HG03342 (cell line): ENCODE measurements around the gene CCL15.
"Not testable (repeated sequence)": the region's sequence is repeated elsewhere in the genome, so short reads cannot be mapped to it uniquely, and the experiment has no call there.

Source experiments
- ATAC-seq: cut with Tn5 transposase; IDR thresholded peaks from one replicate; pipeline ENCODE4 v1.9.1; 2021; ENCODE audit warnings: mild to moderate bottlenecking, moderate library complexity; ENCODE audit not compliant: unreplicated experiment

Gene CCL15

GRCh38 chr17:36001110-36001771, at the start of gene CCL15:
Gene CCL15 (minus strand): TSS chr17:36001553. CDS start chr17:36001492, 61 bp downstream.
- no peak for ATAC-seq

DNA sequence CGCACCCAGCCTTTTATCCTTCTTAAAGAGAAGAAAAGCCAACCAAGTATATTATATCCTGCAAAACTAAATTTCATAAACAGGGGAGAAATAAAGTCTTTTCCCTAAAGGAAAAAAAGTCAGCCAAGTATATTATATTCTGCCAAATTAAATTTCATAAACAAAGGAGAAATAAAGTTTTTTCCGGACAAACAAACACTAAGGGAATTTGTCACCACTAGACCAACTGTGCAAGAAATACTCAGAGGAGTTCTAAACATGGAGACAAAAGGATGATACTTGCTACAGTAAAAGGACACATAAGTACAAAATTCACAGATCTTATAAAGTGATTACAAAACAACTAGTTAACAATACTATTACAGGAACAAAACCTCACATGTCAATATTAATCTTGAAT, 48.3 kb upstream of the CCL15 start:
- ATAC-seq: no peak

DNA sequence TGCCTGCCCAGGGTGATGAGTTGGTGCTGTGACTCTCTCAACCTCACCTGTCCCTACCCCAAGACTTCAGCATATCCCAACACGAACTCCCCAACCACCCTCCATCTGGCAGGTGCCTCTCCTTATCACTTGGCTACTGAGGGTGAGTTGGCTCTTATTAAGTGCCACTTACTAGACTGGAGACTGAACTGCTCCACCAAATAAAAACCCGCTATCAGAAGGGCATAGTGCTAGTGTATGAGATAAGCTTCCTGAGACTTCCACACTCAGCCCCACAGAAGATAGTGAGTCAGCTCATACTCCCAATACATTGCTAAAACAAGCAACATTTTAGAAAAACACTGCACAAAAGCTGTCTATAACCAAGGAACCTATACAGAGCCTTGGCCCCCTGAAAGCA, 46.7 kb upstream of the CCL15 start:
- no peak for ATAC-seq

DNA sequence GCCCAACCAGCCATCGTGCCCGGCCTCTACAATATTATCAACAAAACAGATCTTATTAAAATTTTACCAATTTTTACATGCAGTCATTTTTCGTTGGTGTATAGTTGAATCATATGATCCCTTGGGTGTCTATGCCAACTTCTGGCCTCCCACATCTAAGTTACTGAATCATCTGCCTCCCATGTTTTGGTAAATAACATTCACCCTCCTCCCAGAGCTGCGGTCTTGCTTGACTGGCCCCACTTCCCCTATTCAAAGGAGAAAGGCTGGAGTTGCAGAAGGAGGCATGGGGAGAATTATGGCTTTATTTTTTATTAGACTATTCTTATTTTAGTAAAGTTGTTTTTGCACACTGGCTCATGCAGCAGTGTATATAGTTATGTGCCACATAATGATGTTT, 34.9 kb upstream of the CCL15 start:
- ATAC-seq: no peak

- ATAC-seq: no peak
These were observed 32.8 kb upstream of the CCL15 start for GRCh38 chr17:36034127-36034526.

DNA sequence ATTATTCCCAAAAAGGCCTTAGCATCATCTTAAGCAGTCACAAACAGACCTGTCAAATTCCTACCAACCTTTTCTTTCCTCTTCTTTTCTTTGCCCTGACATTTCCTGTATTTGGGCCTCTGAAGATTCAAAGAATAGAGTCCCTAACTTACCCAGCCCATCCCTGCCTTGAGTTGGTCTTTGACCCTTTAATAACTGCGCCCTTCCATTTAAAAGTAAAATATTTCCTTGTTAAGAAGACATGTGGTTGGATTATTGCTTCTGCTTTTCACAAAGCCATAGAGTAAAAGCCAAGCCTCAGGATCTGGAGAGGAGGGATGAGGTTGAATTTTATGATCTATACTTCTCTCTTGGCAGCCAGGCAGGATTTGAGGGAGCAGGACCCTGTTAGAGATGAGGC, 29.6 kb upstream of the CCL15 start:
- ATAC-seq: no peak

DNA sequence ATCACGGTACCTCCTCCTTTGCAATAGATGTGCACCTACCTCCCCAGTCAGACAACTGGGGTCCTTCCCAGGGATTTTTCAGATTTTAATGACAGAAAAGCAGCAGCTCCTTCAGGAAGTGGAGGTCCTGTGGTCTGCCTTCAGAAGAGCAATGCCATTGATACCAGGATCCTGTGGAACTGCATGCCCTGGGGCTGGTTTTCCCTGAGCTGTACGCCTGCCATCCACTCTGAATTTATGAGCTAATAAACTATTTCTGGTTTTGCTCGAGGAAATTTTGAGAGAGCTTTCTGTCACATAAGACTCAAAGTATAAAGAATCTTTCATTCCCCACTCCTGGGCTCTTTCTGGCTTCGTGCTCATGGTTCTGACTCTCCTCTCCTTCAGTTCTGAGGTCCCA, 26.4 kb upstream of the CCL15 start:
- ATAC-seq: no peak

- no peak for ATAC-seq
These were observed 22.9 kb upstream of the CCL15 start for GRCh38 chr17:36024106-36024869.

- no peak for ATAC-seq
These were observed 18.1 kb upstream of the CCL15 start for GRCh38 chr17:36019423-36019822.

DNA sequence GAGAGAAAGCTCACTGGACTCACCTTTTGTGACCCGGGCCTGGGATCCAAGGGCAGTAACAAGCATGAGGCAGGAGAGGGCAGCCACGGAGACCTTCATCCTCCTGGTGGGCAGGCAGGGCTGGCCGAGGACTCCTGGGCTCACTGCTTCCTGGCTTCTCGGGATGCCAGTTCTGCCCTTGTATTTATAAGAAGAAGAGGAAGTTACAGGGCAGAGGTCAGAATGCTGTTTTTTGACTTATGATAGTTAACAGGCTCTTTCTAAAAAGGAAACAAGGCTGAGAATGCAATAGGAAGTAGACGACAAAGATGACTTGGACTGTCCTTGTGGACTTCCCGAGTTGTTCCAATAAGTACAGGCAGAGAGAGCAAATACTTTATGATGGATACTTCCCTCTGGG, 16.4 kb upstream of the CCL15 start, which contains the start of gene CCL23:
CCL23 (minus strand) TSS at position 174 of the 400 bp plus-strand sequence; CDS start at position 99, 75 bp downstream.
- no peak for ATAC-seq

DNA sequence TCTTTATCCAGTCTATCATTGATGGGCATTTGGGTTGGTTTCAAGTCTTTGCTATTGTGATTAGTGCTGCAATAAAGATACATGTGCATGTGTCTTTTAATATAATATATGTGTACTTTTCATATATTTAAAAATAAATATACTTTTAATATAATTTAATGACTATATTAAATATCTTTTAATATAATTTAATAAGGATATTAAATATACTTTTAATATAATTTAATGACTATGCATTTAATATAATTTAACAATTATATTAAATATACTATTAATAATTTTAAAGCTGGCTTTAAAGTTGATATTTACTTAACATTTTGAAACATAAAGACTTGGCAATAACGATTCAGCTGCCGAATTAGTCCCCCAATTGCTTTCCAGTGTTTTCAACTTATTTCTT, 15.2 kb upstream of the CCL15 start:
- no peak for ATAC-seq

DNA sequence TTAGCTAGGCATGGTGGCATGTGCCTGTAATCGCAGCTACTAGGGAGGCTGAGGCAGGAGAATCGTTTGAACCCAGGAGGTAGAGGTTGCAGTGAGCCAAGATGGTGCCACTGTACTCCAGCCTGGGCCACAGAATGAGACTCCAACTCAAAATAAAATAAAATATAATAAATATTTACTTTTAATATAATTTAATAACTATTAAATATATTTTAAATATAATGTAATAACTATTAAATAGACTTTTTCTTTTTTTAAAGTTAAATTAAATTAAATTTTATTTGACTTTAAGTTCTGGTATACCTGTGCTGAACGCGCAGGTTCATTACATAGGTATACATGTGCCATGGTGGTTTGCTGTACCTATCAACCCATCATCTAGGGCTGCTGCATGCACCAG, 14.5 kb upstream of the CCL15 start:
- not testable (repeated sequence) for ATAC-seq

- no peak for ATAC-seq
These were observed 13.6 kb upstream of the CCL15 start for GRCh38 chr17:36014946-36015345.

DNA sequence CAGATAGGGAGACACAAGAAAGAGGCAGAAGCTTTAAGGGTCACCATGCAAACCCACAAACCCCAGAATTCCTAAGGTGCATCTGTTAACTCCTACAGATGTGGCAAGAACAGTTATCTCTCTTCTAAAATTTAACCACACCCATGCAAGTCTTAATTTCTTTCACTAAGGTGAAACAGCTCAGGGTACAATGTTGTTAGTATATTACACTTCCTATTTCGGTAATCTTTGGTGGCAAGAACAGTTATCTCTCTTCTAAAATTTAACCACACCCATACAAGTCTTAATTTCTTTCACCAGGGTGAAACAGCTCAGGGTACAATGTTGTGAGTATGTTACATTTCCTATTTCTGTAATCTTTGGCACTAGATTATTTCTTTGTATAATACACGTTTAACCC, 9.8 kb upstream of the CCL15 start:
- ATAC-seq: no peak

DNA sequence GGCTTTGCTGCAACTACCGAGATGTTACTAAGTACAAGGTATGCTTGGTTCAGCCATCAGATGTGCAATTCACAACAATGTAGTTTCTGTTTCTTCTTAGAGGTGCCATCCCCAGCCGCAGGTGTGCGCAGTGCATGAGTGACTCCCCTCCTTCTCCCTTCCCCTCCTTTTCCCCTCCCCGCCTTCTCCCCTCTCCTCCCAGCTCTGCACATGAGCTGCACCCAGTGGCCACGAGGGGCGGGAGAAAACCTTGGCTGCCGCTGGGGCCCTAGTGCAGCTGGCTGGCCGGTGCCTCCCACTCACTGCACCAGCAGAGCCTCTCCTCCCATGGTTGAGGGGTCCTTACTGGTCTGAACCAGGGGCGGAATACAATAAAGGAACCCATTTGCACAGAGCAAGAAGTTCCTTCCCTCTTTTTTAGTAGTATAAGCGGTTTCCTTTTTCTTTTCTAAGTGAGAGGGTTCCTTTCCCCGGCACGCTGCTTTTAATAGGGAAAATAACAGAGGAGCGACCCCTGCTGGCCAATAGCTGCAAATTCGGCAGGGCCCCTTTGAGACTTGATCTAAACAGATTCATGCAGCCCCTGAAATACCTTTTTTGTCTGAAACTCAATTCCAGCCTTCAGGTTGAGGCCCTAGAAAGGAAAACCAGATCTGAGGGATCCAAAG, 7.8 kb upstream of the CCL15 start:
- no peak for ATAC-seq

- ATAC-seq: no peak
These were observed 3.3 kb upstream of the CCL15 start for GRCh38 chr17:36004594-36005108.

DNA sequence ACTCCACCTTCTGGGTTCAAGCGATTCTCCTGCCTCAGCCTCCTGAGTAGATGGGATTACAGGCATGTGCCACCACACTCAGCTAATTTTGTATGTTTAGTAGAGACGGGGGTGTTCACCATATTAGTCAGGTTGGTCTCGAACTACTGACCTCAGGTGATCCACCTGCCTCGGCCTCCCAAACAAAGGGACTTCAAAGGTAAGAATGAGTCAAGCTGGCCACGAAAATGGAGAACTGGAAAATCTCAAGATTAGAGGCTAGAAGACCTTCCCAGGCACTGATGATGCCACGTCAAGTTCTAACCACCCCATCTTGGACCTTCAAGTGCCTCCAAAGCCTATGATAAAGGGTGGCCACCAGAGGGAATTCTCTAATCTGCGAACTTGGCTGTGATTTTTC, 1.3 kb upstream of the CCL15 start:
- no peak for ATAC-seq

- ATAC-seq: no peak
These were observed 680 bp upstream of the CCL15 start for GRCh38 chr17:36001862-36002603.

- no peak for ATAC-seq
These were observed 632 bp downstream of the CCL15 start for GRCh38 chr17:36000732-36001109.

DNA sequence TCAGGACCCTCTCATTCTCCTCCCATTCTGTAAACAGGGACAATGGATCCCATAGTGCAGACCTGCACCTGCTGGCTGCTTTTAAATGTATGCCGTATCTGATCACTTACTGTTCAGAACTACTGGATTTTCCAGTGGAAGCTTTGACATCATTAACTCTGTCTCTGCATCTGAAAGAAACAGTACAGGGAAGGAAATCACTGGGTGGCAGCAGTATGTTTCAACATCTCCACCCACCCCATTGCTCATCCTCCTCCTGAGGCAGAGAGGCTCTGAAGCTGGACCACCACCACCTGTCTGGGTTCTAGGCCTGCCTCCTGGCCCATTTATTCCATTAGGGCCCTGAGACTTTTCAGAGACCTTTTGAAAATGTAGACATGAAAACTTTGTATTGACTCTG, 2.6 kb downstream of the CCL15 start:
- no peak for ATAC-seq

- ATAC-seq: no peak
These were observed 3.3 kb downstream of the CCL15 start for GRCh38 chr17:35998018-35998545.
